ENCODE data around the gene DCST1. TPM values are rescaled to one million over a fixed set of nuclear protein-coding genes. Genes with fewer than 3 reads are reported as not detected.

Gene DCST1
- total and polyA plus RNA-seq, 2 of the 13 experiments (the other 11 are each of a cell fraction or from before 2014, with no cell fraction given) = 0.04 TPM; not detected in 1

- TF ChIP-seq RFX5 (IDR thresholded peaks at IDR 0.05; ENCODE audit: low read depth, low read length) (no peak), LCORL (IDR thresholded peaks at IDR 0.05) (no peak), LCORL (CRISPR knock-in tag; IDR thresholded peaks at IDR 0.05) (peak; percentile 90), ZNF512 (CRISPR knock-in tag; IDR thresholded peaks at IDR 0.05) (no peak), SNRNP70 (IDR thresholded peaks at IDR 0.05; ENCODE audit: low read depth, low read length) (no peak), ZNF558 (CRISPR knock-in tag; IDR thresholded peaks at IDR 0.05; ENCODE audit: borderline replicate concordance) (peak; percentile 65; the same call in 1 of the 2 replicates), KMT2A (CRISPR knock-in tag; IDR thresholded peaks at IDR 0.05) (peak; percentile 61), ZNF446 (CRISPR knock-in tag; IDR thresholded peaks at IDR 0.05) (no peak), MYNN (CRISPR knock-in tag; IDR thresholded peaks at IDR 0.05; ENCODE audit: low read depth) (no peak), SUZ12 (IDR thresholded peaks at IDR 0.05; ENCODE audit: low read depth, low read length) (no peak), ZNF629 (CRISPR knock-in tag; conservative IDR thresholded peaks at IDR 0.05) (no peak), ZKSCAN8 (CRISPR knock-in tag; IDR thresholded peaks at IDR 0.05; ENCODE audit: borderline replicate concordance) (peak; percentile 57; the same call in 1 of the 2 replicates), ZNF138 (CRISPR knock-in tag; IDR thresholded peaks at IDR 0.05; ENCODE audit: low read depth) (no peak), MTA1 (CRISPR knock-in tag; IDR thresholded peaks at IDR 0.05; ENCODE audit: borderline replicate concordance) (peak; percentile 61; the same call in 1 of the 2 replicates), ZSCAN21 (CRISPR knock-in tag; IDR thresholded peaks at IDR 0.05; ENCODE audit: borderline replicate concordance) (peak; percentile 91; the same call in 1 of the 2 replicates), SIN3A (IDR thresholded peaks at IDR 0.05; ENCODE audit: borderline replicate concordance, low read depth, low read length) (peak; percentile 45; the same call in 1 of the 2 replicates), SRSF9 (IDR thresholded peaks at IDR 0.05; ENCODE audit: borderline replicate concordance, insufficient read depth, low read depth, low read length, poor library complexity, severe bottlenecking) (no peak), HES4 (CRISPR knock-in tag; IDR thresholded peaks at IDR 0.05; ENCODE audit: borderline replicate concordance) (no peak; the same call in none of the 2 replicates)
- TF ChIP-seq, protein P1, sequence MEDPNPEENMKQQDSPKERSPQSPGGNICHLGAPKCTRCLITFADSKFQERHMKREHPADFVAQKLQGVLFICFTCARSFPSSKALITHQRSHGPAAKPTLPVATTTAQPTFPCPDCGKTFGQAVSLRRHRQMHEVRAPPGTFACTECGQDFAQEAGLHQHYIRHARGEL (CRISPR knock-in tag; IDR thresholded peaks at IDR 0.05) = no peak
- TF ChIP-seq, protein P2, sequence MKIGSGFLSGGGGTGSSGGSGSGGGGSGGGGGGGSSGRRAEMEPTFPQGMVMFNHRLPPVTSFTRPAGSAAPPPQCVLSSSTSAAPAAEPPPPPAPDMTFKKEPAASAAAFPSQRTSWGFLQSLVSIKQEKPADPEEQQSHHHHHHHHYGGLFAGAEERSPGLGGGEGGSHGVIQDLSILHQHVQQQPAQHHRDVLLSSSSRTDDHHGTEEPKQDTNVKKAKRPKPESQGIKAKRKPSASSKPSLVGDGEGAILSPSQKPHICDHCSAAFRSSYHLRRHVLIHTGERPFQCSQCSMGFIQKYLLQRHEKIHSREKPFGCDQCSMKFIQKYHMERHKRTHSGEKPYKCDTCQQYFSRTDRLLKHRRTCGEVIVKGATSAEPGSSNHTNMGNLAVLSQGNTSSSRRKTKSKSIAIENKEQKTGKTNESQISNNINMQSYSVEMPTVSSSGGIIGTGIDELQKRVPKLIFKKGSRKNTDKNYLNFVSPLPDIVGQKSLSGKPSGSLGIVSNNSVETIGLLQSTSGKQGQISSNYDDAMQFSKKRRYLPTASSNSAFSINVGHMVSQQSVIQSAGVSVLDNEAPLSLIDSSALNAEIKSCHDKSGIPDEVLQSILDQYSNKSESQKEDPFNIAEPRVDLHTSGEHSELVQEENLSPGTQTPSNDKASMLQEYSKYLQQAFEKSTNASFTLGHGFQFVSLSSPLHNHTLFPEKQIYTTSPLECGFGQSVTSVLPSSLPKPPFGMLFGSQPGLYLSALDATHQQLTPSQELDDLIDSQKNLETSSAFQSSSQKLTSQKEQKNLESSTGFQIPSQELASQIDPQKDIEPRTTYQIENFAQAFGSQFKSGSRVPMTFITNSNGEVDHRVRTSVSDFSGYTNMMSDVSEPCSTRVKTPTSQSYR (CRISPR knock-in tag; IDR thresholded peaks at IDR 0.05; ENCODE audit: borderline replicate concordance) = no peak; the same call in 1 of the 2 replicates
Observed at GRCh38 chr1:155084722-155085503, 51.3 kb downstream of the DCST1 start (continued).
